ENCODE results near the gene TM7SF2.

TM7SF2 gene

GRCh38 chr11:65133724-65134123 lies 22.1 kb downstream of the TM7SF2 start:
- TF ChIP-seq EZH2phosphoT487 (IDR thresholded peaks at IDR 0.05; ENCODE audit: low read depth) = no peak
- TF ChIP-seq CTCF (IDR thresholded peaks at IDR 0.05; ENCODE audit: low read depth, low read length) = no peak
- peak overlapping the region; percentile 93 for H3K4me3 ChIP-seq (ENCODE audit: low read length)
- H4K20me1 ChIP-seq (ENCODE audit: insufficient read depth, low read length) = no peaks in the 10 kb centered on the region
- H3K9me3 ChIP-seq (ENCODE audit: insufficient read depth, low read length) = no peaks in the 10 kb centered on the region
- peak overlapping the region; percentile 100 for H3K4me2 ChIP-seq (ENCODE audit: low read length)
- peak overlapping the region; percentile 99 for H3K9ac ChIP-seq (ENCODE audit: low read length)
- H3K4me1 ChIP-seq (ENCODE audit: low read length) = peaks cover 36% of the 10 kb centered on the region
- H3K36me3 ChIP-seq (replicated peaks; ENCODE audit: low read depth, low read length) = peaks cover 40% of the 10 kb centered on the region
- H3K27me3 ChIP-seq (ENCODE audit: low read depth, low read length) = no peaks in the 10 kb centered on the region
- peak overlapping the region; percentile 99 for H3K27ac ChIP-seq (ENCODE audit: low read length)
- H3K79me2 ChIP-seq (ENCODE audit: low read length) = peaks cover 47% of the 10 kb centered on the region
- no peak overlapping the region for H2AFZ ChIP-seq (ENCODE audit: low read depth, low read length)

- Histone ChIP-seq H3K36me3 (replicated peaks; ENCODE audit: low read depth, low read length) (peaks cover 33% of the 10 kb centered on the region), H3K9me3 (ENCODE audit: insufficient read depth, low read length) (no peaks in the 10 kb centered on the region), H3K9ac (ENCODE audit: low read length) (peak within 1 kb of the TSS; percentile 99), H3K27ac (ENCODE audit: low read length) (peak within 1 kb of the TSS; percentile 99), H2AFZ (ENCODE audit: low read depth, low read length) (peak within 1 kb of the TSS; percentile 77), H3K4me2 (ENCODE audit: low read length) (peak within 1 kb of the TSS; percentile 100), H4K20me1 (ENCODE audit: insufficient read depth, low read length) (no peaks in the 10 kb centered on the region), H3K79me2 (ENCODE audit: low read length) (peaks cover 47% of the 10 kb centered on the region), H3K4me3 (ENCODE audit: low read length) (peak within 1 kb of the TSS; percentile 93), H3K4me1 (ENCODE audit: low read length) (peaks cover 36% of the 10 kb centered on the region), H3K27me3 (ENCODE audit: low read depth, low read length) (no peaks in the 10 kb centered on the region)
- TF ChIP-seq EZH2phosphoT487 (IDR thresholded peaks at IDR 0.05; ENCODE audit: low read depth) = no peak
- no peak for TF ChIP-seq CTCF (IDR thresholded peaks at IDR 0.05; ENCODE audit: low read depth, low read length)
Observed at GRCh38 chr11:65134240-65134951, 22.7 kb downstream of the TM7SF2 start, which contains the start of gene SYVN1. TSS of gene SYVN1 (minus strand) at chr11:65134519. CDS start at chr11:65133601, 918 bp downstream.

GRCh38 chr11:65134952-65135632 lies 23.4 kb downstream of the TM7SF2 start:
- Histone ChIP-seq H3K4me2 (ENCODE audit: low read length) (peak overlapping the region; percentile 95), H3K27me3 (ENCODE audit: low read depth, low read length) (no peaks in the 10 kb centered on the region), H4K20me1 (ENCODE audit: insufficient read depth, low read length) (no peaks in the 10 kb centered on the region), H3K4me1 (ENCODE audit: low read length) (peaks cover 33% of the 10 kb centered on the region), H3K27ac (ENCODE audit: low read length) (peak overlapping the region; percentile 99), H3K9ac (ENCODE audit: low read length) (peak overlapping the region; percentile 99), H3K4me3 (ENCODE audit: low read length) (peak overlapping the region; percentile 93), H3K79me2 (ENCODE audit: low read length) (peaks cover 47% of the 10 kb centered on the region), H3K36me3 (replicated peaks; ENCODE audit: low read depth, low read length) (peaks cover 26% of the 10 kb centered on the region), H2AFZ (ENCODE audit: low read depth, low read length) (peak overlapping the region; percentile 77), H3K9me3 (ENCODE audit: insufficient read depth, low read length) (no peaks in the 10 kb centered on the region)
- TF ChIP-seq EZH2phosphoT487 (IDR thresholded peaks at IDR 0.05; ENCODE audit: low read depth) = no peak
- TF ChIP-seq CTCF (IDR thresholded peaks at IDR 0.05; ENCODE audit: low read depth, low read length) = no peak

GRCh38 chr11:65135633-65136145 lies 24.0 kb downstream of the TM7SF2 start:
- H3K4me3 ChIP-seq (ENCODE audit: low read length) = peak overlapping the region; percentile 93
- H3K27me3 ChIP-seq (ENCODE audit: low read depth, low read length) = 0 out of 2 replicates have a peak, but pooled peaks cover 4% of the 10 kb centered on the region
- peaks cover 27% of the 10 kb centered on the region for H3K4me1 ChIP-seq (ENCODE audit: low read length)
- H3K36me3 ChIP-seq (replicated peaks; ENCODE audit: low read depth, low read length) = peaks cover 21% of the 10 kb centered on the region
- no peak for TF ChIP-seq CTCF (IDR thresholded peaks at IDR 0.05; ENCODE audit: low read depth, low read length)
- TF ChIP-seq EZH2phosphoT487 (IDR thresholded peaks at IDR 0.05; ENCODE audit: low read depth) = no peak
- peak overlapping the region; percentile 99 for H3K9ac ChIP-seq (ENCODE audit: low read length)
- H3K9me3 ChIP-seq (ENCODE audit: insufficient read depth, low read length) = no peaks in the 10 kb centered on the region
- H3K27ac ChIP-seq (ENCODE audit: low read length) = peak overlapping the region; percentile 99
- H2AFZ ChIP-seq (ENCODE audit: low read depth, low read length) = no peak overlapping the region
- H3K4me2 ChIP-seq (ENCODE audit: low read length) = peak overlapping the region; percentile 95
- peaks cover 46% of the 10 kb centered on the region for H3K79me2 ChIP-seq (ENCODE audit: low read length)
- H4K20me1 ChIP-seq (ENCODE audit: insufficient read depth, low read length) = no peaks in the 10 kb centered on the region

Data from OCI-LY3 (cell line).